NCI-H1105 treated with DMSO at 0.1 percent for 48 hours (cell line): ENCODE results near the gene HTRA1.

Experiments used
- DNase-seq: peaks from one replicate; lab custom pipeline; 2025; lab: John Stamatoyannopoulos, UW

HTRA1 gene

GRCh38 chr10:122461367-122461728 is at the start of gene HTRA1:
Gene HTRA1, plus strand, starts transcription at chr10:122461553. Its CDS starts 100 bp downstream, at chr10:122461653.
- DNase-seq, result no peak

DNA sequence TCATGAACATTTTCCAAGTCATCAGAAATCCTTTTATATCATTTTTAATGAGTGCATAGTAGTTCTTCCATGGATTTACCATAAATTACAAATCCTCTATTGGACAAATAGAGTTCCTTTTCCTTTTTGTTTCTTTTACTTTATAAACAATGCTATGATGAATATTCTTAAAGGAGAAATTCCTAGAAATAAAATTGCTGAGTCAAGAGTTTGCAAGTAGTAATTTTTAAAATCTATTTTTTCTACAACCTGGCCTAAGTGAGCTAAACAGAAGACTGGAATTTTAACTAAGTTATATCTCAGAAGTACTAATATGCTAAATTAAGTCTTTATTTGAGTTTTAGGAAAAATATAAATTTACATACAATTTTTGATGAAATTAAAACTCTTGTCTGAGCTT is 48.0 kb upstream of the HTRA1 start:
- no peak for DNase-seq

GRCh38 chr10:122417667-122418066 is 43.7 kb upstream of the HTRA1 start:
- no peak for DNase-seq

DNA sequence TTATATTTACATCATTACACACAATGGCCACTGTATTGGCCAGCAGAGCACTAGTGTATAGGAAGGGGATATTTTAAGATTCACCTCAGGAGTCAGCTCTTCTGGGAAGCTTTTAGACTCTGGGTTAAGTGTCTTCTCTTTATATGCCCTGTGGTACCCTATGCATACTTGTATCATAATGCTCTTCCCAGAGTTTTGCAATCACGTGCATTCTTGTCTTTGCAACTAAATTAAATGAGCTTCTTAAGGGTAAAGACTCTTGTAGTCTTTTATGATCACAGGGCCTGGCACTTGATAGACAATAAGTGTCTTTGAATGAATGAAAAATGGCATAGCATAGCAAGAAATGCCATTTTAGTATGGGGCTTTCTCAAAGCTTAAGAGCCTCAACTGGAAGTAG is 42.3 kb upstream of the HTRA1 start:
- no peak for DNase-seq

DNA sequence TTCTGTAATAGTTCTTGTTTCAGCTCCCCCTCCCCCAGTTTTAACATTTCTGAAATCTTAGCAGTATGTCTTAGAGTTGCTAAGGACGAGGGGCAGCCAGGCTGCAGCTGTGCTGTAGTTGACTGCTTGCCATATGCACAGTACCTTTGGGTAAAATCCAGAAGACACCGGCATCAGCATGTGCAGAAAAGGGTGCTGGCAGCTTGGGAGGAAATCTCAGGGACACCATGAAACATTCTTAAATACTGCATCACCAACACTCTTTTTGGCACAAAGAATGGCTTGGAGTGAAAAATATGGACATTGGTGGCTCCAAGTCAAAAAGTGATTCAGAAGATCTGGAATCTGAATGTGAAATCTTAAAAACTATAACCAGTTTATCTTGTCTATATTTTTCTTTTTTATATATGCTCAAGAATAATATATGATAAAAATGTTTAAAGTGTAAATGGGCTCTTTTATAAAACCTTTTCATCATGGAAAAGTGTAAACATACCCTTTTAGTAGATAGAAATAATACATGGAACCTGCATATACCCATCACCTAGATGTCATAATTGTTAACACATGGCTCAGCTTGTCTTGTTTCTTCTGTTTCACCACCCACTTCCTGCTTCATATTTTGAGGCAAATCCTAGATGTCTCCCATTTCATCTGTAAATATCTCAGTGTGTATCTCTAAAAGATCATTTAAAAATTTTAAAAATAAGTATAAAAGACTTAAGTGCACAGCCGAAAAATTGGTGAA is 41.3 kb upstream of the HTRA1 start:
- no peak for DNase-seq

GRCh38 chr10:122420624-122421007 is 40.7 kb upstream of the HTRA1 start:
- no peak for DNase-seq

- no peak for DNase-seq
Measured at GRCh38 chr10:122421054-122421625, 40.2 kb upstream of the HTRA1 start.

DNA sequence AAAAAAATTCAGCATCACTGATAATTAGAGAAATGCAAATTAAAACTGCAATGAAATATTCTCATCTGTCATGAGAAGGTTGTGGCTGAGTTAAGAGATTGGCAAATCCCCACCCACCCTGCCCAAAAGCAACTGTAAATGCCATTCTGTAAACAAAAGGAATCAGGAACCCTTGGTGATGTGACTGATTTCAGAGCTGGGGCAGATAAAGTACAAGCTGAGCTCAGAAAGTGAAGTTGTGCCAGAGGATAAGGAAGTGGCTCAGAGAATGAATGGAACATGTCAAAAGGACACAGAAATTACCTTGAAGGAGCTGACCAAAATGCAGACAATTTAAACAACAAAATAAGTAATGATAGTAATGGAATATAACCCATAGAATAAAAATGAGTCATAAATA is 39.6 kb upstream of the HTRA1 start:
- DNase-seq, result no peak

- DNase-seq, result no peak
Measured at GRCh38 chr10:122422266-122422989, 38.9 kb upstream of the HTRA1 start.

- no peak for DNase-seq
Measured at GRCh38 chr10:122424059-122424458, 37.3 kb upstream of the HTRA1 start.

DNA sequence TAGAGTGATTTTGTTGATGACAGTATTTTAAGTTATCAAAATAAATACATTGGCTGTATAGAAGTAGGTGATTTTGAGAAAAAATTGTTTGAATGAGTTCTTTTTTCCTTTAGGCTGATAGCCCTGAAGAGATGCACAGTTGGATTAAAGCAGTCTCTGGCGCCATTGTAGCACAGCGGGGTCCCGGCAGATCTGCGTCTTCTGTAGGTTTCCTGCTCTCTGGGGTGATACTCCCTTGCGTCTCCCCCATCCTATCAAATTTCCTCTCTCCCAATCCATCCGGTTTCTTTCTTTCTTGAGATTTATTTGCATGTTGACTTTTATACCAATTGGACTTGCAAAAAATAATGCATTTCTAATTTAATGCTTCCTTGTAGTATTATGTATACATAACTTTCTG is 34.5 kb upstream of the HTRA1 start:
- no peak for DNase-seq

DNA sequence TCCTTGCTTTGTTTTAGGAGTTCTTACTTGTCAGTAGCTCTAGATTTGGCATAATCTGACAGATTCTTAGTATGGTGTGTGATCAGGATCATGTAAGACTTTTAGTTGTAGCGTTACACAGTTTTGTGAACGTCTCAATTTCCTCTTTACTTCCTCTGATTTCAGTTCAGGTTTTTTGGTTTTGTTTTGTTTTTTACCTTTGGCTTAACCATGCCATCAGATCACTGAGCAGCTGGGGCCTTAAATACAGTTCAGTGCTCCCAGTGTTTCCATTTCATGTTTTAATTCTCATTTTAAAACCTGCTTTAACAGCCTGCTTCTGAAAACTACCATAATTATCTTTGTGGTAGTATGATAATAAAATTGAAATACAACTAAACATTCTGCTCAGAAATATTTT is 34.1 kb upstream of the HTRA1 start:
- no peak for DNase-seq

GRCh38 chr10:122435212-122435827 is 26.0 kb upstream of the HTRA1 start:
- DNase-seq, result peak; percentile 40

DNA sequence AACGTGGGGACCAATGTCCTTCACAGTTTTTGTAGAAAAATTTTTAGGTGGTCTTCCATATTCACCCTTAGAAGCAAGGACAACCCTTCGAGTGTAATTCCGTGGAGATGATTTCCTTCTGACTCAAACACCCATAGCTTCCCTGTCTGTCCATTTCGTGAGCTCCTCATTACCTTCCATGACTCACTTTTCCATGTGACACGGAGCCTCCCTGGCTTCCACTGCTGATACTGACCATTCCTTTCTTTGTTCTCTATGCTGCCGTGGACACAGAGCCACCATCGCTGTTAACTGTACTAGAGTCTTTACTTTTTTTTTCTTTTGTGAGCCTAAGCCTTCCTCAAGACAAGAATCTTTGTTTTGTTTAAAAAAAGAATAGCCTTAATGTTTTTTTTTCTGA is 19.4 kb upstream of the HTRA1 start:
- no peak for DNase-seq

- DNase-seq, result no peak
Measured at GRCh38 chr10:122445469-122445868, 15.9 kb upstream of the HTRA1 start.

- DNase-seq, result no peak
Measured at GRCh38 chr10:122445904-122446303, 15.4 kb upstream of the HTRA1 start.

DNA sequence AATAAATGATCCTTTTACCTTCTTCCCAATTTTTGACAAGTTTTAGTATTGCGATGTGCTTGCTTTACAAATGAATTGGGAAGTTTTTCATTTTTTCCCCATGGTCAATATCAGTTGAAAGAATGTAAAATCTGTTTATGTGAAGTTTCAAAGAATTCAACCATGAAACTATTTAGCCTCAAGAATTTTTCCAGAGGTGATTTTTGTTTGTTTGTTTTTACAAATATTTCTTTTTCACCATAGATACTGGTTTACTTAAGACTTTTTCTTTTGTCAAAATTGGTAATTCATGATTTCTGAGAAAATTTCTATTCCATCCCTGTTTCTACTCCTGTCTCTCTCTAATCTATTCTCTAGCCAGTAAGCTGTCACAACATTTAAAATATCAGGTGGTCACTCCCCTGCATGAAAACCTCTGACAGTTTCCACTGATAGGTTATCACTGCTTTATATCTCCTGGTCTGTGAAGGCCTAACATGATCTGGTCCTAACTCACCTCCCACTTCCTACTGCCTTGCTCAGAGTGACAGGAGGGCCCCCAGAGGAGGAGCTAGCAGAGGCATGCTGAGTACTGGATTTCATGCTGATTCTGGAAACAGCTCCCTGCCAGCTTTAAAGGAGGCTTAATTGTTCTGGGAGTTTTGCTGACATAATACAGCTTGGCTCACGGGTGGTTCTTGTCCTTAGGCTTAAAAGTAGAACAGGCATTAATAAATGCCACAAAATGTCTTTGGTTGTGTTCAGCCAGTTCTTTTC is 14.5 kb upstream of the HTRA1 start:
- no peak for DNase-seq

GRCh38 chr10:122448600-122448999 is 12.8 kb upstream of the HTRA1 start:
- DNase-seq, result no peak

DNA sequence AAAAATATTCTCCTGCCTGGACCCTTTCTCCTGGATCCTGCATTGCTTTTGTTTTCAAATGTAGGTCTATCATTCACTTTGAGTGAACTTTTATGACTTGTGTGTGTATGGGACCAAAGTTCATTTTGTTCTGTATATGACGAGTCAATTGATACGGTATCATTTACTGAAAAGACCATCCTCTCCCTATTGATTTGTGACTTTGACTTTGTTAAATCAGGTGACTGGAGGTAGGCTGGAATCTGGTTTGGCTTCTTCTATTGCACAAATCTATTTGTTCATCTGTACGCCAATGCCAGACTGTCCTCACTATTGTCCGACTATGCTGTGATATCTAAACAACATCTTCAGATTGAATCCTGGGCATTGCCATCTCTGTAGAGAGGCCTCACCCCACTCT is 12.2 kb upstream of the HTRA1 start:
- DNase-seq, result no peak

DNA sequence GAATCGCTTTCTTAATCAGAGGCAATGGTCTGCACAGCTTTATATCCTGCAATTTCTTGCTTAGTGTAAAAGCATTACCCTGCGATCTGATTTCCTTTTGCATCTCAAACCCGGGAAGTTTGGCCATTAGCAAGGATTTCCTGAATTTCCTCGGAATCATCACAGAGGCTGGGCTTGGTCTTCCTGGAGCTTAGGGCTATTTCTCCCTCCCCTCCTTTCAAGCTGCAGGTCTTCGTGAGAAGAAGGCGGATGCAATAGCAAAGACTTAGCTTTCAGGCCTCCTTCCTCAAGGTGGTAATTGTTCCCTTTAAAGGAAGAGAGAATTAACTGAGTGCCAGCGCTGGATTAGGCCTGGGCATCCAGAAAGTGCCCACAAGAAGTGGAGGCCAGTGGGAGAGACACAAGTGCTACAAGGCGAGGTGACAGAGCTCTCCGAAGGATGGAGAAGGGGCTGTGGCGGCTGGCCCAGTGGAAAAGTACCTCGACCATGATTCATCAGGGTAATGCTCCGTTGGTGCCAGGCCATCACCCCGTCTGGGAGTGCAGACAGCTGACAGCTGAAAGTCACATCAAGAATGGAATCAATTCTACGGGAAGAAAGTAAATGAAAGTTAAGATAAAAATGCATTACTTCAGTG is 10.9 kb upstream of the HTRA1 start:
- DNase-seq, result no peak

- no peak for DNase-seq
Measured at GRCh38 chr10:122454071-122454470, 7.3 kb upstream of the HTRA1 start.

- no peak for DNase-seq
Measured at GRCh38 chr10:122454603-122455080, 6.7 kb upstream of the HTRA1 start, which contains the start of gene ARMS2. Gene ARMS2, plus strand, starts transcription at chr10:122454653. Its CDS starts 75 bp downstream, at chr10:122454728.
